HepG2 (cell line): ENCODE results near the gene RGS7. TPM values are rescaled to one million over a fixed set of nuclear protein-coding genes. Genes with fewer than 3 reads are reported as not detected.

Experiments
- ATAC-seq: fragments of 200-7000 bp; cut with Tn5 transposase; 3 replicates; pipeline ENCODE4 v1.9.1; 2020; ENCODE audit warnings: mild to moderate bottlenecking, moderate library complexity
- BruUV-seq: library from RNA; stranded (reverse); fragments of 400-500 nt; replicated peaks from 2 replicates; lab custom pipeline; 2021; lab: Mats Ljungman, UMichigan
- CTCF ChIA-PET: fragments of 300-600 bp; formaldehyde crosslinking; extraction: SDS; loops from one replicate; lab custom pipeline; 2021; ENCODE audit warnings: low total read pairs, inconsistent platforms, low intra/inter-chr PET ratio; lab: Yijun Ruan, JAX
- POLR2A ChIA-PET: fragments of 350-600 bp; sonication (Branson Sonifier 250); formaldehyde crosslinking; loops from one replicate; lab custom pipeline; 2020; ENCODE audit warnings: antibody characterized with exemption, inconsistent platforms; lab: Yijun Ruan, JAX
- DNase-seq: peaks from one replicate; pipeline ENCODE4 v3.0.0-alpha.2; 2015; ENCODE audit warnings: low spot score
- FAIRE-seq: peaks from 3 replicates; lab custom pipeline; 2011; peaks lifted over from hg19 to GRCh38; lab: Jason Lieb, UNC
- H2AFZ ChIP-seq: one replicate; pipeline ENCODE4 v1.6.1; 2011; ENCODE audit warnings: low read length, inconsistent platforms
- H3K27ac ChIP-seq: fragments of 300-600 bp; 3 replicates; pipeline ENCODE4 v1.8.0; 2011; ENCODE audit warnings: mixed run types, mild to moderate bottlenecking, mixed read lengths, low read length, inconsistent platforms; ENCODE audit not compliant: insufficient read depth; ENCODE audit errors: extremely low read length
- H3K27me3 ChIP-seq, 2 experiments: fragments of 200-600 bp in 1 of 2; 2 replicates in 1 of 2; 3 replicates in 1 of 2; pipeline versions ENCODE4 v1.6.0 to v1.8.0; 2011; ENCODE audit warnings: low read length in 2 of 2, mild to moderate bottlenecking in 2 of 2, moderate library complexity in 2 of 2, inconsistent platforms in 1 of 2; ENCODE audit not compliant: insufficient read depth in 2 of 2, control insufficient read depth in 1 of 2
- H3K36me3 ChIP-seq, 2 experiments: fragments of 200-600 bp in 1 of 2; replicated peaks in 1 of 2; 2 replicates in 1 of 2; 3 replicates in 1 of 2; pipeline versions ENCODE4 v1.5.1 to v1.8.0; 2011; ENCODE audit warnings: low read length in 2 of 2, inconsistent platforms in 1 of 2; ENCODE audit not compliant: insufficient read depth in 2 of 2, control insufficient read depth in 1 of 2
- H3K4me1 ChIP-seq: 2 replicates; pipeline ENCODE4 v1.5.1; 2012; ENCODE audit warnings: low read length, inconsistent platforms; ENCODE audit not compliant: insufficient read depth
- H3K4me2 ChIP-seq: 2 replicates; pipeline ENCODE4 v1.6.0; 2011; ENCODE audit warnings: low read depth, low read length, inconsistent platforms
- H3K4me3 ChIP-seq, 3 experiments: fragments of 200-600 bp in 1 of 3; sonication (generic), shearing (Covaris generic) in 1 of 3; replicated peaks in 1 of 3; 2 replicates each; pipeline ENCODE4 v1.5.1; 2011 to 2016; ENCODE audit warnings: low read length in 3 of 3, inconsistent platforms in 2 of 3, low read depth in 2 of 3, mild to moderate bottlenecking in 2 of 3, control low read depth in 1 of 3, mixed read lengths in 1 of 3; ENCODE audit not compliant: insufficient read depth in 1 of 3
- H3K79me2 ChIP-seq: one replicate; pipeline ENCODE4 v1.6.1; 2011; ENCODE audit warnings: low read length, inconsistent platforms; ENCODE audit not compliant: insufficient read depth
- H3K9ac ChIP-seq: 2 replicates; pipeline ENCODE4 v1.6.0; 2011; ENCODE audit warnings: mild to moderate bottlenecking, low read depth, low read length, inconsistent platforms; ENCODE audit not compliant: insufficient read depth
- H3K9me3 ChIP-seq: 2 replicates; pipeline ENCODE4 v1.5.1; 2012; ENCODE audit warnings: mild to moderate bottlenecking, low read length
- H4K20me1 ChIP-seq: 2 replicates; pipeline ENCODE4 v1.6.0; 2011; ENCODE audit warnings: inconsistent platforms, mild to moderate bottlenecking, low read length, moderate library complexity; ENCODE audit not compliant: insufficient read depth
- ADNP ChIP-seq: sonication (generic); formaldehyde crosslinking; IDR thresholded peaks from 2 replicates; pipeline ENCODE4 v1.4.0; 2020; ENCODE audit warnings: missing genetic modification reagents
- AGO1 ChIP-seq: fragments of 200-400 bp; formaldehyde crosslinking; IDR thresholded peaks from 2 replicates; pipeline ENCODE4 v1.6.1; 2017; ENCODE audit warnings: mild to moderate bottlenecking, low read depth, low read length, moderate library complexity; ENCODE audit not compliant: poor library complexity, severe bottlenecking
- ONECUT2 ChIP-seq: sonication (generic); formaldehyde crosslinking; IDR thresholded peaks from 2 replicates; pipeline ENCODE4 v1.4.0; 2020; ENCODE audit warnings: missing genetic modification reagents
- SMAD9 ChIP-seq: sonication (generic); formaldehyde crosslinking; IDR thresholded peaks from 2 replicates; pipeline ENCODE4 v1.5.1; 2020; ENCODE audit warnings: mild to moderate bottlenecking, missing genetic modification reagents
- XBP1 ChIP-seq: sonication (generic); formaldehyde crosslinking; IDR thresholded peaks from 2 replicates; pipeline ENCODE4 v1.5.0; 2020; ENCODE audit warnings: missing genetic modification reagents
- ZNF564 ChIP-seq: sonication (generic); formaldehyde crosslinking; IDR thresholded peaks from 2 replicates; pipeline ENCODE4 v1.8.1; 2023; ENCODE audit warnings: mild to moderate bottlenecking, missing genetic modification reagents
- ZSCAN29 ChIP-seq: sonication (generic); formaldehyde crosslinking; conservative IDR thresholded peaks from 2 replicates; pipeline ENCODE4 v1.4.0; 2020; ENCODE audit warnings: mild to moderate bottlenecking, missing genetic modification reagents
- whole genome bisulfite sequencing: methylation state at CpG from one replicate; pipeline ENCODE4 v1.1.6; 2017; ENCODE audit warnings: low lambda C conversion rate; 5-methylcytosine and 5-hydroxymethylcytosine counted together
- in situ Hi-C: cut with HindIII; loops from 2 replicates; pipeline ENCODE4 v1.10.0; 2017; ENCODE audit warnings: low pct_unique_long_range_greater_than_20kb; ENCODE audit not compliant: extremely low pct_ligation_motif_present
- intact Hi-C: fragments of 100-400 bp; cut with micrococcal nuclease; formaldehyde crosslinking; loops from one replicate; pipeline ENCODE4 v1.10.0; 2022; ENCODE audit not compliant: unreplicated experiment
- polyA plus RNA-seq, 8 experiments: library from polyadenylated mRNA; depleted of rRNA in 3 of 8; stranded (reverse) in 7 of 8; unstranded in 1 of 8; fragments of >200 nt; fragmentation: Illumina TruSeq in 4 of 8; extraction: Trizol in 4 of 8; gene quantifications; 2 replicates each; pipeline versions ENCODE4 v1.2.1 to v1.2.3, GENCODE V29; 2011 to 2016; ENCODE audit warnings: low read depth in 4 of 8, missing spikeins in 1 of 8, mixed read lengths in 1 of 8; ENCODE audit not compliant: insufficient read depth in 1 of 8
- total RNA-seq, 5 experiments: library from RNA; depleted of rRNA; stranded (reverse); fragments of >200 nt; fragmentation: Illumina TruSeq; extraction: Trizol; gene quantifications; 2 replicates each; pipeline ENCODE4 v1.2.3, GENCODE V29; 2016; ENCODE audit warnings: low read depth in 1 of 5
- TF ChIP-seq, protein P1 (sequence below): sonication (generic); formaldehyde crosslinking; IDR thresholded peaks from 2 replicates; pipeline ENCODE4 v1.4.0; 2020; ENCODE audit warnings: mild to moderate bottlenecking, missing genetic modification reagents
- TF ChIP-seq, protein P2 (sequence below): sonication (generic); formaldehyde crosslinking; IDR thresholded peaks from 2 replicates; pipeline ENCODE4 v1.8.0; 2022; ENCODE audit warnings: mild to moderate bottlenecking, missing genetic modification reagents; ENCODE audit not compliant: insufficient replicate concordance
- TF ChIP-seq, protein P3 (sequence below): sonication (generic); formaldehyde crosslinking; IDR thresholded peaks from 2 replicates; pipeline ENCODE4 v1.5.1; 2020; ENCODE audit warnings: missing genetic modification reagents, mild to moderate bottlenecking, borderline replicate concordance
- TF ChIP-seq, protein P4 (sequence below): IDR thresholded peaks from 2 replicates; pipeline ENCODE4 v1.6.1; 2016; ENCODE audit warnings: low read depth, control low read depth

Gene RGS7
- total and polyA plus RNA-seq, 2 of the 13 experiments (the other 11 are each of a cell fraction or from before 2014, with no cell fraction given), result not detected

DNA sequence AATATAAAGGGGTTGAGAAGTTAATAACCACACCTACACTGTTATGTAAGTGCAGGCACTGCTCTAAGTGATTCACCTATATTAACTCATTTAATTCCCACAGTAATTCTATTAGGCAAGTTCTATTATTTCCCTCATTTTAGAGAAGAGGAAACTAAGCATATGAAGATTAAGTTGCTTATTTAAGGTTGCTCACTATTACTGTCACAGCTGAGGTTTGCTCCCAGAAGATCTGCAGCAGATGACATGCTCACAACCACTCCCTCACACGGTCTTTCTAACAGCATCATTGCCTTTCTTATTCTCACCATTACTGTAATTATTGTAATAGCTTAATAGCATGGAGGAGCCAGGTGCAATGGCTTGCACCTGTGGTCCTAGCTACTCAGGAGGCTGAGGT is 548.6 kb downstream of the RGS7 start:
- no peak for FAIRE-seq
- no peaks in the 10 kb centered on the region for H3K27me3 ChIP-seq
- CTCF ChIA-PET, result no interaction called here
- no peak overlapping the region for H3K9ac ChIP-seq
- in situ Hi-C loops, result no loop called here
- H3K27ac ChIP-seq, result no peak overlapping the region
- no peaks in the 10 kb centered on the region for H4K20me1 ChIP-seq
- no peaks in the 10 kb centered on the region for H3K4me1 ChIP-seq
- no peak for ATAC-seq
- no peaks in the 10 kb centered on the region for H3K79me2 ChIP-seq
- no peak for DNase-seq
- POLR2A ChIA-PET, result no interaction called here
- no peaks in the 10 kb centered on the region for H3K36me3 ChIP-seq
- no peaks in the 10 kb centered on the region for H3K9me3 ChIP-seq
- TF ChIP-seq XBP1 (CRISPR knock-in tag) (no peak), ZSCAN29 (CRISPR knock-in tag) (no peak)
- TF ChIP-seq, all 625 proteins: peak for 0
- 0% methylated on average over 1 of the region's 1 CpG for WGBS
- intact Hi-C loops, result no loop called here
- no TSS peak for BruUV-seq
- Histone ChIP-seq H2AFZ (no peak overlapping the region), H3K4me3 (no peak overlapping the region), H3K4me2 (no peak overlapping the region)

DNA sequence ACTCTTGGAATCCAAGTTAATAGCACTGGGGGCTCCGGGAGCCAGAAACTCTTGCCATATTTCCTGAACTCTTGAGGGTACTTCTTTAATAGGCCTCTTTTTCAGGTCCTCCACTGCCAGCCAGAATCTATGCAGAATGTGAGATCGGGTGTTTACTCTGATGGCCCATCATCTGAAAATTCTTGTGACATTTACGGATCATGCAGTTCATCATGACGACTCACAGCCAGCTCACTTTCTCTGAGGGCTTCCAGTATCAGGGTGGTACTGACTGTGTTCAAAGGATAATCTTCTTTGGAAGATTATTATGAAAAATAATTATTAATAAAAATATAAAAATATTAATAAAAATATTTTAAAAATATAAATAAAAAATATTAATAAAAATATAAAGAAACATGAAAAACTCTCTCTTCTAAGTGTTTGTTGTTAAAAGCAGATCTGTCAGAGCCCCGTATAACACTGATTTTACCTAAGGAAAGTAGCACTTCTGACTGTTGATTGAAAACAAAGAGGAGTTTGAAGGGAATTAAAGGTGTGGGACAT is 550.7 kb downstream of the RGS7 start:
- H3K4me1 ChIP-seq, result no peaks in the 10 kb centered on the region
- CTCF ChIA-PET, result no interaction called here
- TF ChIP-seq ZNF564 (no peak), ADNP (CRISPR knock-in tag) (no peak), SMAD9 (CRISPR knock-in tag) (no peak), ONECUT2 (CRISPR knock-in tag) (no peak), AGO1 (no peak)
- TF ChIP-seq, protein P1, sequence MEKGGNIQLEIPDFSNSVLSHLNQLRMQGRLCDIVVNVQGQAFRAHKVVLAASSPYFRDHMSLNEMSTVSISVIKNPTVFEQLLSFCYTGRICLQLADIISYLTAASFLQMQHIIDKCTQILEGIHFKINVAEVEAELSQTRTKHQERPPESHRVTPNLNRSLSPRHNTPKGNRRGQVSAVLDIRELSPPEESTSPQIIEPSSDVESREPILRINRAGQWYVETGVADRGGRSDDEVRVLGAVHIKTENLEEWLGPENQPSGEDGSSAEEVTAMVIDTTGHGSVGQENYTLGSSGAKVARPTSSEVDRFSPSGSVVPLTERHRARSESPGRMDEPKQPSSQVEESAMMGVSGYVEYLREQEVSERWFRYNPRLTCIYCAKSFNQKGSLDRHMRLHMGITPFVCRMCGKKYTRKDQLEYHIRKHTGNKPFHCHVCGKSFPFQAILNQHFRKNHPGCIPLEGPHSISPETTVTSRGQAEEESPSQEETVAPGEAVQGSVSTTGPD, result no peak
- TF ChIP-seq, protein P2, sequence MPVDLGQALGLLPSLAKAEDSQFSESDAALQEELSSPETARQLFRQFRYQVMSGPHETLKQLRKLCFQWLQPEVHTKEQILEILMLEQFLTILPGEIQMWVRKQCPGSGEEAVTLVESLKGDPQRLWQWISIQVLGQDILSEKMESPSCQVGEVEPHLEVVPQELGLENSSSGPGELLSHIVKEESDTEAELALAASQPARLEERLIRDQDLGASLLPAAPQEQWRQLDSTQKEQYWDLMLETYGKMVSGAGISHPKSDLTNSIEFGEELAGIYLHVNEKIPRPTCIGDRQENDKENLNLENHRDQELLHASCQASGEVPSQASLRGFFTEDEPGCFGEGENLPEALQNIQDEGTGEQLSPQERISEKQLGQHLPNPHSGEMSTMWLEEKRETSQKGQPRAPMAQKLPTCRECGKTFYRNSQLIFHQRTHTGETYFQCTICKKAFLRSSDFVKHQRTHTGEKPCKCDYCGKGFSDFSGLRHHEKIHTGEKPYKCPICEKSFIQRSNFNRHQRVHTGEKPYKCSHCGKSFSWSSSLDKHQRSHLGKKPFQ (CRISPR knock-in tag), result no peak
- TF ChIP-seq, protein P3, sequence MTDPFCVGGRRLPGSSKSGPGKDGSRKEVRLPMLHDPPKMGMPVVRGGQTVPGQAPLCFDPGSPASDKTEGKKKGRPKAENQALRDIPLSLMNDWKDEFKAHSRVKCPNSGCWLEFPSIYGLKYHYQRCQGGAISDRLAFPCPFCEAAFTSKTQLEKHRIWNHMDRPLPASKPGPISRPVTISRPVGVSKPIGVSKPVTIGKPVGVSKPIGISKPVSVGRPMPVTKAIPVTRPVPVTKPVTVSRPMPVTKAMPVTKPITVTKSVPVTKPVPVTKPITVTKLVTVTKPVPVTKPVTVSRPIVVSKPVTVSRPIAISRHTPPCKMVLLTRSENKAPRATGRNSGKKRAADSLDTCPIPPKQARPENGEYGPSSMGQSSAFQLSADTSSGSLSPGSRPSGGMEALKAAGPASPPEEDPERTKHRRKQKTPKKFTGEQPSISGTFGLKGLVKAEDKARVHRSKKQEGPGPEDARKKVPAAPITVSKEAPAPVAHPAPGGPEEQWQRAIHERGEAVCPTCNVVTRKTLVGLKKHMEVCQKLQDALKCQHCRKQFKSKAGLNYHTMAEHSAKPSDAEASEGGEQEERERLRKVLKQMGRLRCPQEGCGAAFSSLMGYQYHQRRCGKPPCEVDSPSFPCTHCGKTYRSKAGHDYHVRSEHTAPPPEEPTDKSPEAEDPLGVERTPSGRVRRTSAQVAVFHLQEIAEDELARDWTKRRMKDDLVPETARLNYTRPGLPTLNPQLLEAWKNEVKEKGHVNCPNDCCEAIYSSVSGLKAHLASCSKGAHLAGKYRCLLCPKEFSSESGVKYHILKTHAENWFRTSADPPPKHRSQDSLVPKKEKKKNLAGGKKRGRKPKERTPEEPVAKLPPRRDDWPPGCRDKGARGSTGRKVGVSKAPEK (CRISPR knock-in tag), result no peak
- TF ChIP-seq, protein P4, sequence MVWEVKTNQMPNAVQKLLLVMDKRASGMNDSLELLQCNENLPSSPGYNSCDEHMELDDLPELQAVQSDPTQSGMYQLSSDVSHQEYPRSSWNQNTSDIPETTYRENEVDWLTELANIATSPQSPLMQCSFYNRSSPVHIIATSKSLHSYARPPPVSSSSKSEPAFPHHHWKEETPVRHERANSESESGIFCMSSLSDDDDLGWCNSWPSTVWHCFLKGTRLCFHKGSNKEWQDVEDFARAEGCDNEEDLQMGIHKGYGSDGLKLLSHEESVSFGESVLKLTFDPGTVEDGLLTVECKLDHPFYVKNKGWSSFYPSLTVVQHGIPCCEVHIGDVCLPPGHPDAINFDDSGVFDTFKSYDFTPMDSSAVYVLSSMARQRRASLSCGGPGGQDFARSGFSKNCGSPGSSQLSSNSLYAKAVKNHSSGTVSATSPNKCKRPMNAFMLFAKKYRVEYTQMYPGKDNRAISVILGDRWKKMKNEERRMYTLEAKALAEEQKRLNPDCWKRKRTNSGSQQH, result no peak

More for the DNA sequence above, 550.7 kb downstream of the RGS7 start:
- Histone ChIP-seq H2AFZ (no peak overlapping the region), H3K27ac (no peak overlapping the region), H3K4me3 (no peak overlapping the region), H3K9me3 (no peaks in the 10 kb centered on the region), H3K9ac (no peak overlapping the region), H3K4me2 (no peak overlapping the region), H3K27me3 (no peaks in the 10 kb centered on the region), H3K36me3 (no peaks in the 10 kb centered on the region), H3K79me2 (no peaks in the 10 kb centered on the region), H4K20me1 (no peaks in the 10 kb centered on the region)
- ATAC-seq (no peak), FAIRE-seq (no peak), DNase-seq (no peak)
- intact Hi-C loops (no loop called here), in situ Hi-C loops (no loop called here)
- POLR2A ChIA-PET, result no interaction called here
- no TSS peak for BruUV-seq
- WGBS, result 10% methylated on average over 5 of the region's 5 CpGs
